ENCODE results near the gene ZNF394. TPM values are rescaled to one million over a fixed set of nuclear protein-coding genes. Genes with fewer than 3 reads are reported as not detected.

The ZNF394 gene
- total RNA-seq, 1 donor from 2014 or later: 28.4 TPM

DNA sequence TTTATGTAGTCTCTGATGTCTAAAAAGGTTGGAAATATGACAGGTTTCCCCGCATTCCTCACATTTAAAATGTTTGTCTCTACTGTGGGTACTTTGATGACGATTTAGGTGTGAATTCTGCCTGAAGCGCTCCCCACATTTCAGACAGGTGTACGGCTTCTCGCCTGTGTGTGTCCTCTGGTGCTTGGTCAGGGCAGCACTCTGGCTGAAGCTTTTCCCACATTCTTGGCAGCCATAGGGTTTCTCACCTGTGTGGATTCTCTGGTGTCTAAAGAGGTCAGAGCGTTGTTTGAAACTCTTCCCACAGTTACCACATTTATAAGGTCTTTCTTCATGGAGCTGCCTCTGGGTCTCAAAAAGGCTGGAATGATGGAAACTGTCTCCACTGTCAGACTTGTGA, 6.3 kb downstream of the ZNF394 start:
- DNase-seq (ENCODE audit: low read depth): no peak

DNA sequence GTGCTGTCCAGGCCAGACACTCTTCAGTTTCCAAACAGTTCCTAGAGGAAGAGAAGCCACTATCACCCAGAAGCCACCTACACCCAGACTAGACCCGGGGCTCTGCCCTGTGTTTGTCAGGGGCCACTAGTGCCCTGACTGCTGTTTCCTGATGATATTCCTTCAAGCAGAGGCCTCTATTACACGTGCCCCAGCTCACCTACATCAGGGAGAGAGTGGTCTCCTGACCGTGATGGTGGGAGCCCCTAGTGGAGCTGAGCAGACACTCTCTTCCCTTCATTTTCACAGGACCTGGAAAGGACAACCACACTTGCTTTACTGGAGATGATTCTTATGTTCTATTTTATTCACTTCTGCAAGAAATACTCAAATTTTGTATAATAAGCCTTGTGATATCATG, 9.2 kb downstream of the ZNF394 start:
- no peak for DNase-seq (ENCODE audit: low read depth)

DNA sequence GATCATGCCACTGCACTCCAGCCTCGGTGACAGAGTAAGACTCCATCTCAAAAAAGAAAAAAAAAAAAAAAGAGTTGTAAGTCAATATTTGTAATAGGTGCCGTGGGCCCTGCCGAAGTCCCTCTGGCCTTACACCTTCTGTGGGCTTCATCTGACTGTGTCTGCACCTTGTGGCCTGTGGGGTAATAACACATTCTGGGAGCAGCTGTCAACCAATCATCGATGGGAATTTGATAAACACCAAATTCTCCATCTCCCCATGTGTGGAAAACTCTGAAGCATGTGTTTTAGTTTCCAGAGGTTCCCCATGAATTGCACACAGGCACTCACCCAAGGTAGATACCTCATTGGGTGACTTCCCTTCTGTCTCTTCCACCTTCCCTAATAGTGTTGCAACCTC, 10.8 kb downstream of the ZNF394 start:
- no peak for DNase-seq (ENCODE audit: low read depth)

DNA sequence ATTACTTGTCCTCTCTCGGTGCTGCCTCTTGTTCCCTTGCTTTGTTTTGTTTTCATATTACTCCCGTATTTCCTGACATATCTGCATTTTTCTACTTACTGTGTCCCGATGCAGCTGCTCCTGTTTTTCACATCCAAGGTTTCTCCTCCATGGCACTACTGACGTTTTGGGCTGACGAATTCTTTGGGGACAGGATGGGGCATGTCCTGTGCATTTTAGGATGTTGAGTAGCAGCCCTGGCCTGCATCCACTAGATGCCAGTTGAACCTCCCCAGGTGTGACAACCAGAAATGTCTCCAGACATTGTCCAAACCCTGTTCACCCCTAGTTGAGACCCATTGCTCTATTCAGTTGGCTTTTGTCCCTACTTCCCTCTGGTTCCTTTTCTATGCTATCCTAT, 15.0 kb downstream of the ZNF394 start:
- no peak for DNase-seq (ENCODE audit: low read depth)

DNA sequence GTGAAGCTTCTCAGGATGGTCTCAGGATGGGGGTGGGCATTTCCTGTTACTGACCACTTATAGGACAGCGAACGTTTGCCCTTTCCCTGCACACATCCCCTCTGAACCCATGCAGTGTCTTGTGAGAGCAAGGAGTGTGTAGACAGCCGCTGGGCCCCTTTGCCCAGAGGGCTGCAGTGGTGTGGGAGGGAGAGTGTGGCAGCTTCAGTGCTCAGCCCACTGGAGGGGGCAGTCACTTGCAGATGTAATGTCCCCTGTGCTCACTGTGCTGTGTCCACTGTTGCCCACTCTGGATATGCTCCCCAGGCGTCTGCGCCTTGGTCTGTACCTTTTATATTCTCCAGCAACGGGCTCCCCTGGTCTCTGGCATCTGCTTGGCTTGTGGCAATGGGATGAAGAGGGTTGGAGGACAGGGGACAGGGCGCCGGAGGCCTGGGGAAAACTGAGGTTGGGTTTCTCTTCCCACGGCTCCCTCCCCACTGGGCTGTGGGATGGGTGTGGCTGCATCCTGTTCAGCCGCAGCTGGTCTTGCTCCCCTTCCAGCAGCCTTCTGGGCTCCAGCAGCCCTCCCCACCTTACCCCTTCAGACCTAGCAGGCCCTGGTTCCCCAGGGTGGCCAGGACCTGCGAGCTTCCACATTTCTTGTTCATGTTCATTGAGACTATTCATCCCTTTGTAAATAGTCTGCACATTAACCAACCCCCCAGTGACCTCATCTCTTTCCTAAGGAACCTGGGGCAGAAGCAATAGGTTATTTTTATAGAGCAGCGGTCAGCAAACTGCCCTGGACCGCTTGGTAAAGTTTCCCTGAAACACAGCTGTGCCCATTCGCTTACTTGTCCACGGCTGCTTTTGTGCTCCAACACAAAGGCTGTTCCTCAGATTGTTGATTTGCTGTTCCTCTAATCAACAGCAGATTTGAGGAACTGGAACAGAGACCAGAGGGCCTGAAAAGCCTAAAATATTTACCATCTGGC, 21.3 kb downstream of the ZNF394 start:
- no peak for DNase-seq (ENCODE audit: low read depth)

DNA sequence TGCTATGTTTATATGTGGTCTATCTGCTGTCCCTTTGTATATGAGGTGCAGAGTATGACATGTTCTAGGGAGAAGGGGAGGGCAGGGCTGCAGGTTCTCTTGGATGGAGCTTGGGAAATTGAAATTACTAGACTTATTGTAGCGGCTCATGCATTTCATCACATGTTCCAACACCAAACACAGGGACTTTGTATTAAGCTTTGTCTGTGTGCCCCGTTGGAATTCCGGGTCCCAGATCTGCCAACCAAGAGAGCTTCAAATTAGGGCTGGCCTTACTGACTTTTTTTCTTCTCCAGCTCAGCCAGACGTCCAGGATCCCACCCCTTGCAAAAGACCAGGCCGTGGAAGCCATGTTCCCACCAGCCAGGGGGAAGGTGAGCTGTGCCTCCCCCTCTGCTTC, 24.0 kb downstream of the ZNF394 start:
- DNase-seq (ENCODE audit: low read depth): no peak

DNA sequence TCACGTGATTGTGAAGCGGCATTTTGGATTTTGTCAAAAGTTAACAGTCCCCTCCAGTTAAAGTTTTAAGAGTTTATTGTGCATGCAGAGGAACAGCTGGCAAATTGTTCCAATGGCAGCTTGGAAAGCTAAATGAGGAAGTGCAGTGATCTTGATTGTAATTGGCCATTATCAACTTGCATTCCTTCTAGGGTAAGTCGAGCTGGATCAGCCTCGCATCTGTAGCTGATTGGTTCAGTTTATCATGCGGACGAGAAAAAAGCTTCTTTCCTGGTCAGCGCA, 26.8 kb downstream of the ZNF394 start:
- peak; percentile 91 for DNase-seq (ENCODE audit: low read depth)

DNA sequence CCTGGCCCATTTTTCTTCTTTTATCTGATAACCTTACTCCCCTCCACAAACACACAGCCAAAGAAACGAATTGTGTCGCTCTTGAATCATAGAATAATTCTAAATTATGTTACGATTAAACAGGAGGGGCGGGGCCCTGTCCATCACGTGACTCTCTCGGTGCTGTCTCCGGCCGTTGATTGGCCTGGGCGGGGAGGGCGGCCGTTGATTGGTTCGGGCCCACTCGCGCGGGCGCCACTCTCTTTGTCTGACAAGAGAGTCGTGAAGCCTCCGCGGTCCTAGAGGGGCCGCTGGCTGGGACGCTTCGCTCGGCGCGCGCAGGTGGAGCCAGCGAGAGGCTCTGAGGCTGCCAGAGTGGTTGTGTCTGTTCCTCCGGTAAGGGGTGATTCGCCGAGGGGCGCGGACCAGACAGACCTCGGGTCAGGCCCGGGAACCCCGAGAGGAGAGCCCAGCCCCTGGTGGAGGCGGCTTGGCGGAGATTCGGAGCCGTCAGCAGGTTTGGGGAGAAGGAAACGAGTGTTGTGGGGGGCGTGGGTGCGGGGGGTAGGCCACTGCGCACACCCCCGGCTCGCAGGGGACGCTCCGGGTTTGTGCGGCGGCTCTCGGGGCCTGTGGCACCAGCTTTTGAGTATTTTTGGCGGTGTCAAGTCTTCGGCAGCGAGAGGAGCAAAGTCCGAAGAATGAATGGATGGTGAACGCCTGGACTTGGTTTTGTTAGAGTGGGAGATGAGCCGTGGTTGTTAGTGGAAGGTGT, 27.3 kb downstream of the ZNF394 start, which contains the start of gene ZNF789:
TSS of gene ZNF789 (plus strand) at position 330 of the 754 bp plus-strand sequence. CDS start 3,567 bp downstream, outside the sequence.
- peak; percentile 82 for DNase-seq (ENCODE audit: low read depth)

DNA sequence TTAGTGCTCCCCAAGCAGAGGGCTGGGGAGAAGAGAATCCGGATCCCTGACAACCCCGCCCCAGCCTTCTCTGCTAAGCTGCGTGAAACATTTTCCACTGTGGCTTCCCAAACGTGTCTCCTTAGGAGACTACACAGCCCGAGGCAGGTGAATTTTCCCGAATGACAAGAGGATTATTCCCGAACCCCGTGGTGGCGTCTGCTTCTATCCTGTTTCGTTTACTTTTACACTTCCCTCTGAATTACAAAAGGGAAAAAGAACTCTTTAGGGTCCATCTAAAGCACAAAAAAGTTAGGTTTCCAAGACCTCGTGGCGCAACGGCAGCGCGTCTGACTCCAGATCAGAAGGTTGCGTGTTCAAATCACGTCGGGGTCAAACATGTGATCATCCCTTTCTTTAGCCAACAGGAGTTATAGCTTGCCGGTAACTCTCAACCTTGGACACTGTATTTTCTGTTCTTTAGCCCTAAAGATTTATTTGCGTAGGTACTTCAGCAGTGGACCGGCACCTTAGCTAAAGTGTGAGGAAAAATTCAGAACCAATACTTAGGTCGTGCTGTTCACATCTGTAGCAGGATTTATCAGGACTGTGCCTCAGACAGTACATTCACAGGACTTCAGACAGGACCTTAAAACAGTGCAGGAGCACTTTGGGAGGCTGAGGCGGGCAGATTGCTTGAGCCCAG, 30.6 kb downstream of the ZNF394 start:
- DNase-seq (ENCODE audit: low read depth): peak; percentile 4

DNA sequence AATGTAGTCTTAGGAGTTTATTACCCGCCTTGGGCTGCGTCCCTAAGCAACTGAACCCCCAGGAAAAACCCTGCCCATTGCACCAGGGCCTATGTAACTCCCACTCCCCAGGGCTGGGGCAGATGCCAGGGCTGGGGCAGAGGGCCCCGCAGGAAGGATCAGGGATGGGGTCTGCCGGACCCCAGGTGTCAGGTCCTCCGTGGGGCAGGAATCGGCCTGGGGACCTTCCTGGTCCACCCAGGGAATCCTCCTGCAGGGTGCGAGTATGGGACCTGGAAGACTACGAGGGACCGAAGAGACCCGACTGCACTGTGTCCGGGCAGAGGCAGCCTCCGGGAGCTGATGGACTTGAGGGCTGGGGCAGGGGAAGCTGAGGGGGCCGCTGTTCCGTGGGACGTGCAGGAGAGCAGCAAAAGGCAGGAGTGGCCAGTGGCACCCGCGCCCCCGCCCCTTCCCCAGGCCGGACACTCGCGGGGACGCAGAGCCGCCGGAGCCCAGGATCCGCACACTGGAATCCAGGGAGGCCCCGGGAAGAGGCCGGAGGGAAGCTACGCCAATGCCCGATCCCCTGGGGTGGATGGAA, 31.7 kb downstream of the ZNF394 start:
- DNase-seq (ENCODE audit: low read depth): no peak

DNA sequence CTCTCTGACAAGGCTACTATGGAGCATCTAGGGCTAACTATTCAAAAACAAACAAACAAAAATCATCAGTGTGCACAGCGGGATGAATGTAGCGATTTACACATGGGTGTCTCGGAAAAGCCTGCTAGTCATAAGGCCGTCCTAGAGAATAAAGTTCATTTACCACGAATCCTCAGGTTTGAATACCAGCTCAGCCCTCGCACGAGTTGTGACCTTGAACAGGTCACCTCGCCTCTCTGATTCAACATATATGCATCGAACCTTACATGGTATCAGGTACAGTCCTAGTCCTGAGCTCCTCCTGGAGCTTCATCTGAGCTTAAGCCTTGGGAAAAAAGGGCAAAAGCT, 34.7 kb downstream of the ZNF394 start:
- DNase-seq (ENCODE audit: low read depth): peak; percentile 5

DNA sequence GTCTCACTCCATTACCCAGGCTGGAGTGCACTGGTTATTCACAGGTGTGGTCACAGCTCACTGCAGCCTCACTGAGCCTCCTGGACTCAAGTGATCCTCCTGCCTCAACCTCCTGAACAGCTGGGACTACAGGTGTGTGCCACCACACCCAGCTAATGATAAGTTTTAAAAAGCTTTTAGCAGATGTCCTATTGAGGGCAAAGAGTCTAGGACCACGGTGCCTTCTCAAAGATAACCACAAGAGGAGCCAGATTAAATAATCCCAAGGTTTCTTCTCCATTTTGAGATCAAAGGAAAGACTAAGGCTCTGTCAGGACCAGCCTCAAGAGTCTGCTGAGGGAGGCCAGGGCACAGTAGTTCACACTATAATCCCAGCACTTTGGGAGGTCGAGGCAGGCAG, 38.9 kb downstream of the ZNF394 start:
- DNase-seq (ENCODE audit: low read depth): no peak

DNA sequence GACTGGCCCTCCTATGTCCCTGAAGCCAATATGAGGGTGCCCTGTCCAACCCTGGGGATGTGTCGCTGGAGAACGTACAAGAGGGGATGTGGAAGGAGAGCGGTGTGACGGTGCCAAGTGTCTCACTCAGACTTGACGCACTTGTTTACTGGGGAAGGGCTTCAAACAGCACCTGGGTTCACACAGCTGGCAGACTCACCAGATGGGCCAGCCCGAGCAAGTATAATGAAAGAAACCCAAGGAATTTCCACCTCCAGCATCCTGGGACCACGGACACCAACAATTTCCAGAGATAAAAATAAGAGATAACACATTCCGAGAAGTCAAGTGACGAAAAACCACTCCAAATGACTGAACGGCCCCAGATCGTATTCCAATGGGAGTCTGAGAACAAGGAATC, 39.4 kb downstream of the ZNF394 start:
- DNase-seq (ENCODE audit: low read depth): no peak

DNA sequence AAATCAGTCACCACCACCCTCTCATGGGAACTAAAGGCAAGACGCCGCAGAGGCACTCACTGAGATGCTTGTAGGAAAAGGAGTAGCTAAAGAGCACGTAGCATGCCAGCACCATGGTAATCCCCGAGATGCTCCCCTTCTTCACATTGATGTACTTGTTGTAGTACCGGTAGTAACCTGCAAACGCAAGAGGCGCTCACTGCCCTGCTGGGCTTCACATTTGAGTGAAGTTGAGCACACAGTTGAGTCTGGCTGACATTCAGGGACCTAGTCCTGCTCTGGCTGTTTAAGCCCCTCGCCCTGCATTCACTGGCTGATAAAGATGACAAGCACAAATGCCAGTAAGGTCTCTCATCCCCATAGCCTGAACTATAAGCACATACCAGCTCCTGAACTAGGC, 41.0 kb downstream of the ZNF394 start:
- no peak for DNase-seq (ENCODE audit: low read depth)

DNA sequence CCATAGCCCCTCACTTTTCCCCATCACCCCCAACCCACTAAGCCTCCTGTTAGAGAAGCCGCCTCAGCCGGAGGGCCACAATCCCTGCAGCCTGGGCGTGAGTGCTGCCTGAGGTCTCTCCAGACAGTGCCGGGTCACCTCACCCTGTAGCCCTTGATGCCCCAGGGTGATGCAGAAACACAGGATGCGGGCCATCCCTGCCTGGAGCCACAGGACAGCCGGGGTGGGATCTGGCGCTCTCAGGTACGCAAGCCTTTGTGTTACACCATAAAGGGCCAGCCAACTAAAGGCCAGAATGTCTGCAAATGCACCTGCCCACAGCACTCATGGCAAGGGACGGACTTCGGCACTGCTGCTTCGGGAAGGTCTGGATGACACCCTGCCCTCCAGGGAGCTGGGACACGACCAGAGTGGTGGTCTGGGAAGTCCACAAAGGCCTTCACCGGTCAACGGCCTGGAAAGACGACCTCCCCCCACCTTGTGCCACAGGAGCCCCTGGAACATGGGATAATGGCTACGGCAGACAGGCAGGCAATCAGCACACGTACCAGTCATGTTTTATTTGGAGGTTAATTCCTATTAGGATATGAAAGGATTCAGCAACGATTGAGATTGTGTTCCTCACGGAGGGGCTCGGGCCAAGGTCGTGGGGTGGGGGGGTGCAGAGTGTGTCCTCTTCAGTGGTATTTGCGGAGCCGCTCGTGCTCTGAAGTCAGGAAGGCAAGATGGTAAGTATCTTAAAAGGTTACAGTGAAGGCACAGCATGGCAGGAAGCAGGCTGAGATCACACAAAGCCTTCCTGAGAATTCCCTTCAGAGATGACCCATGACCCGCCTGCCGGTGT, 42.2 kb downstream of the ZNF394 start:
- DNase-seq (ENCODE audit: low read depth): no peak

DNA sequence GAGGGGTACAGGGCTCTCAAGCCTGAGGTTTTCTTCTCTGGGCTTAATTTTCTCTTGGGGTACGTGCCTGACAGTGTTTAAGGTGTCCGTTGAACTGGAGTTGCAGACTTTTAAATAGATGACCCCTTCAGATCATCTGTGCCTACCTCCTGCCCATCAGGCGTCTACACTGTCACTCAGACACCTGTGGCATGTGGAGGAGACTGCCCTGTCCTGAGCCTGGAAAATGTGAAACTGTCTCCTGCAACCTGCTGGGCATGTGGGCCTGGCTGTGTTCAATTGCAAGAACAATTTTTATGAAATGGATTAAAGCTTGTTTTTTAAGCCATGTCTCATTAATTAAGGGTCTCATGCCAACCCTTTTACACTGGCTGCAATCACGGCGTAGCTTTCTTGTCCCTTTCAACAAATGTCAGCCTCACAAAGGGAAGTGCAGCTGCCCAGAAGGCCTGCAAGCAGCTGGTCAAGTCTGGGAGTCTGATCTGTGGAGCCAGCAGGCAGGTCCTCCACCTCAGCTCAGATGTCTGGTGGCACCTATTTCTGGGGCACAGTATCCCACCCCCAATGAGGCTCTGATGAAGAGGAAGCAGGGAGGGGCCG, 42.9 kb downstream of the ZNF394 start:
- DNase-seq (ENCODE audit: low read depth): no peak

DNA sequence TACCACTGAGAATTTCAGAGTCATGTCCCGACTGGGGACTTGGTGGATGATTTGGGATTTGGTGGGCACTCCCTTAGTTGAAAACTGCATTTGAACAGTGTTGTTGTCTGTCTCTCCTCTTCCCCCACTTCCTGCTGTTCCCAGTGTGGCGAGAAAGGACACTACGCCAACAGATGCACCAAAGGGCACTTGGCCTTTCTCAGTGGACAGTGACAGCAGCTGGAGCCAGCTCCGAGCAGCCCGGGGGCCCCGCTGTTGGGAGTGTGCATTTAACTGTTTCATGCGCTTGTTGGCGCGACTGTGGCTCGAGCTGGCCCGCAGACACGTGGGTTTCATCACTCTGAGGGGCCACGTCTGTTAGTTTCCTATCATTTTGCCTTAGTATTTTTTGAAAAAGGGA, 43.8 kb downstream of the ZNF394 start:
- DNase-seq (ENCODE audit: low read depth): no peak

DNA sequence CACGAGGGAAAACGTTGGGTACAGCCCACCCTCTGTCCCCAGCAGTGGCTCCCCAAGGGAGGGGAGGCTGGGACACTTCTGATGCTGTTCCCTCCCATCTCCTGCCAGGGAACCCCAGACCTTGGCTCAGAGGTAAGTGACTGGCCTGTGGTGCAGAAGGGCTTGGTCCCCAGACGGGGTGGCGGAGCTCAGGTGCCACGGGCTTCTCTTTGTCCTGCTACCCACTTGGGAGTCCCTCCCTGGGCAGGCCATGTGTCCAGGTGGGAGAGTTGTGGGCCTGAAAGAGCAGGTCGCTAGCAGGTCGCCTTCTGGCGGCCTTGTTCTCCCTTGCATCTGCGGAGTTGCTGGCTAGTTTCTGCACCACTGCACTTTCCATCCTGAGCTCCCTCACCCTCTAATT, 44.2 kb downstream of the ZNF394 start:
- no peak for DNase-seq (ENCODE audit: low read depth)

DNA sequence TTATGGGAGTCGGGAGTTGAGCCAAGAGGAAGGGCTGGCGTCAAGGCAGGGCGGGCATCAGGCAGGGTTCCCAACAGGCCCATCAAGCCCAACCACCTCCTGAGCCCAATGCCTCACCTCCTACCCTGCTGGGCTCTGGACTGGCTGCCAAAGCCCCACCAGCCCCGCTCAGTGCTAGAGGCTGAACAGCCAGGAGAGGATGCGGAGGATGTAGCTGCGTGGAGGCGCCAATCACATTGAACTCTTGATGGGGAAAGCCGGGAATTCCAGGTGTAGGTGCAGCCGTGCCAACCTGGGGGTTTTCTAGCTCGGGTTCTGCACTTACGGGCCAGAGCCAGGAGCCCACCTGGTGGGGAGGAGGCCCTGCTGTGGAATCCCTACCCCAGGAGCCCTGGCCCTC, 47.0 kb downstream of the ZNF394 start:
- DNase-seq (ENCODE audit: low read depth): no peak

DNA sequence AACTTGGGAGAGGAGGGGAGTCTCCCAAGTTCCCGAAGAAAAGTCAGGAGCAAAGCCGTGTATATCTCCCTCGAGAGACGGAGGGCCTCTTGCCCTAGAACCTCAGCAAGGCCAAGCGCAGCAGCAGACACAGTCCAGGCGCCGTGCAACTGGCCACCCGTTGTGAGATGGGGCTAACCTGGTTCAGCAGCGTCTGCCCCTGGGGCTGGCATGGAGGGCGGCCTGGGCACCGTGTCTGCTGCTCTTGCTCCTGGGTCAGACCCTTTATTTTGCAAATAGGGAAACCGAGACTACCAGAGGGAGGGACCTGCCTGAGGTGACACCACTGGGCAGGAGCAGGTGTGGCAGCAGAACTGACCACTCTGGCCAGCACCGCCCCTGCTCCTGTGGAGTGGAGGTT, 47.5 kb downstream of the ZNF394 start:
- no peak for DNase-seq (ENCODE audit: low read depth)

DNA sequence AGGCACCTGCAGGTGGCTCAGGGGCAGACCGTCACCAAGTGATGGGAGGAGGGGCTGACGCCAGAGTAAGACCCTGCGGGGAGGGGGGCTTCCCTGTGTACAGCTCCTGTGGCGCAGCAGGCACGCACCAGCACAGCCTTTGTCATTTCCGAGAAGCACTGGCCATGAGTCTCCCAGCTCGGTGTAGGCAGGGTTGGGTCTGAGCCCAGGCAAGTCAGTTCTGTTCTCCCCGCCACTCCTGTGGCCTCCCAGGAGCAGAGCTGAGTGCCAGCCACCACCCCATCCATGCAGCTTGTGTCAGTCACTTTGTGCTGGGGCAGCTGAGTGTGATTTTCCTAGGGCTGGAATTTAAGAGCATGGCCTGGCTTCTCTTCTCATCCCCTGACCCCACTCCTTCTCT, 48.1 kb downstream of the ZNF394 start:
- no peak for DNase-seq (ENCODE audit: low read depth)
